NCI-H345 (cell line): ENCODE data around the gene POLR3B.
"Not testable (repeated sequence)": the region's sequence is repeated elsewhere in the genome, so short reads cannot be mapped to it uniquely, and the experiment has no call there.

Experiments
- DNase-seq: peaks from one replicate; lab custom pipeline; 2025; lab: John Stamatoyannopoulos, UW

POLR3B gene

DNA sequence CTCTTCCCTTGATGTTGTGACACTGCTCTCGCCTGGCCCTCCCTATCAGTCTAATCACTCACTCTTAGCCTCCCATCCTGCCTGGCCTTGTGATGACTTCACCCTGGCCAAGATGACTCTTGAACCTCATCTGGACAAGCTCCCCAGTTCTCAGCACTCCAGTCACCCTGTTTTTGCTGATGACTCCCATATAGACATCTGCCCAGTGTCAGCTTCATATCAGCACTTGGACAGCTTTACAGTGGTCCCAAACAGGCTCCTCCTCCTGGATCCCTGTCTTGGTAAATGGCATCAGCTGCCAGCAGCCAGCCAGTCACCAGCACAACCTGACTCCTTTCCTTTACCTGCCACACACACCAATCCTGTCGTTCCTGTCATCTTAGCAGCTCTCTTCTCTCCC is 104.2 kb downstream of the POLR3B start:
- DNase-seq: no peak

DNA sequence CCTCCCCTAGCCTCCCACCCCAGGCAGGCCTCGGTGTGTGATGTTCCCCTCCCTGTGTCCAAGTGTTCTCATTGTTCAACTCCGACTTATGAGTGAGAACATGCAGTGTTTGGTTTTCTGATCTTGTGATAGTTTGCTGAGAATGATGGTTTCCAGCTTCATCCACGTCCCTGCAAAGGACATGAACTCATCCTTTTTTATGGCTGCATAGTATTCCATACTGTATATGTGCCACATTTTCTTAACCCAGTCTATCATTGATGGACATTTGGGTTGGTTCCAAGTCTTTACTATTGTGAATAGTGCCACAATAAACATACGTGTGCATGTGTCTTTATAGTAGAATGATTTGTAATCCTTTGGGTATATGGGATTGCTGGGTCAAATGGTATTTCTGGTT is 108.1 kb downstream of the POLR3B start:
- DNase-seq: not testable (repeated sequence)

DNA sequence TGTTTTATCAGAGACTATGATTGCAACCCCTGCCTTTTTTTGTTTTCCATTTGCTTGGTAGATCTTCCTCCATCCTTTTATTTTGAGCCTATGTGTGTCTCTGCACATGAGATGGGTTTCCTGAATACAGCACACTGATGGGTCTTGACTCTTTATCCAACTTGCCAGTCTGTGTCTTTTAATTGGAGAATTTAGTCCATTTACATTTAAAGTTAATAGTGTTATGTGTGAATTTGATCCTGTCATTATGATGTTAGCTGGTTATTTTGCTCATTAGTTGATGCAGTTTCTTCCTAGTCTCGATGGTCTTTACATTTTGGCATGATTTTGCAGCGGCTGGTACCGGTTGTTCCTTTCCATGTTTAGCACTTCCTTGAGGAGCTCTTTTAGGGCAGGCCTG is 118.1 kb downstream of the POLR3B start:
- not testable (repeated sequence) for DNase-seq

DNA sequence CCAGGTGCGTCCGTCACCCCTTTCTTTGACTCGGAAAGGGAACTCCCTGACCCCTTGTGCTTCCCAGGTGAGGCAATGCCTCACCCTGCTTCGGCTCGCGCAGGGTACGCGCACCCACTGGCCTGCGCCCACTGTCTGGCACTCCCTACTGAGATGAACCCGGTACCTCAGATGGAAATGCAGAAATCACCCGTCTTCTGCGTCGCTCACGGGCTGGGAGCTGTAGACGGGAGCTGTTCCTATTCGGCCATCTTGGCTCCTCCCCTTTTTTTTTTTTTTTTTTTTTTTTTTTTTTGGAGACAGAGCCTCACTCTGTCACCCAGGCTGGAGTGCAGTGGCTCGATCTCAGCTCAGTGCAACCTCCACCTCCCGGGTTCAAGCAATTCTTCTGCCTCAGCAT is 120.1 kb downstream of the POLR3B start:
- not testable (repeated sequence) for DNase-seq

DNA sequence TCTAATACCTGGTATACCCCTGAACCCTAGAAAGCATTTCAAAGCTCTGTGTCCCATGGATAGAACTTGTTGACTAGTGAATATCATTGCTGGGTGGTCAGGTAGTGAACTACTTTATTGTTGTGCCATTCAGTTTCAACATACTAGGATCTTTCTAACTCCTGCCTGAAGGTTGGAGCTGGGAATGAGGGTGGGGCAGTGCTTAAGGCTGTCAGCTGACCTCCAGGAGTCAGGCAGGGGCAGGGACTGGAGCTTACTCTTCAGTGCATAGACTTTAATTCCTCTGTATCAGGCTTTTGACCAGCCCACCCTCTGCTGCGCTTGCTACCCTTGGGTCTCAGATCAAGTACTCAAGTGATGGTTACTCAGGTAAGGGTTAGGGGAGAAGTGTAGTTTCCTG is 122.7 kb downstream of the POLR3B start:
- no peak for DNase-seq

DNA sequence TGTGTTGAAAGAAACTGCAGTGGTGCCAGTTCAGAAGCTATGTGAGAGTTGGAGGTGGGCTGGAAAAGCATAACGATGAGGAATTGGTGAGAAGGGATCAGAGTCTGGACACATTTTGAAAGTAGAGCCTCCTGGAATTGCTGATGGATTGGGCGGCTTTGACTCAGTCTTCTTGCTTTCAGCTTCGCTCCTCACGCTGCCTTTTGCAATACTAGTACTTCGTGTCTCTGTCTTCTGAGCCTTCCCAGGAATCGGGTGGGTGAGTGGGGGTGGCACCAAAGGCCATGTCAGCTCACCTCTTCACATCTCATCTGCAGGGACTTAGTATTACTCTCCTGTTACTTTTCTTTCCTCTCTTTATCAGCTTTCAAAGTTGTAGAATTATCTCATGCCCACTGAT is 123.7 kb downstream of the POLR3B start:
- no peak for DNase-seq

DNA sequence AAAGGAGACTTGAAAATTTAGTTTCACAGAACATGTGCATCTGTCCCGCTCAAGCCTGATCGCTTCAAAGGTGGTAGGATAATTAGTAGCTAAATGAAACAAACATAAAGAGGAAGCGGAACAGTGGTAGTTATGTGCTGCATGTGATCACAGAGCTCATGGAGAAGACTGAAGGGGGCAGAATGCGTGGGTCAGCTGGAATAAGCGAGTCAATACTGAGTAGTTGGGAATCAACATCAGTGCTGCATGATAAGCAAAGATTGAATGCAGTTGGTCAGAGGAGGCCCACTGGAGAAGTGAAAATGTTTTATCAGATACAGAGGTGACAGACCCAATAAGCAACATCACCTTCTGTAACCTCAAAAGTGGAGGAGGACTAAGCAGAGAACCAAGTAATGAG is 130.1 kb downstream of the POLR3B start:
- DNase-seq: no peak

DNA sequence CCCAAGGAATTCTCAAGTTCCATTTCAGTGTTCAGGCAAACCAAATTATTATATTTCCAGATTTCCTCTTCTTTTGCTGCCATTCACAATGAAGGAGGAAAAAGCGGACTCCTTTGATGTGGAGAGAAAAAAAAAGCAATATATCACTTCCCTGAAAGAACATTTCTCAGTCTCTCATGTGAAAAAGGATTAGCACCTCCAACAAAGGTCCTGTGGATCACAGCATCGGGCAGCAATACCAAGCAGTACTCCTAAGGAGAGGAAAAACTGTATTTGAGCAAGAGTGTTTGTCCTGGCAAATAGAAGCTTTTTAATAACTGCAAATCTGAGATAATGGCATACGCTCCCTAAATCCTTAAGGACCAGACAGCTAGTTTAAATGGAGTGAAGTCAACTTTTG is 131.3 kb downstream of the POLR3B start:
- no peak for DNase-seq

DNA sequence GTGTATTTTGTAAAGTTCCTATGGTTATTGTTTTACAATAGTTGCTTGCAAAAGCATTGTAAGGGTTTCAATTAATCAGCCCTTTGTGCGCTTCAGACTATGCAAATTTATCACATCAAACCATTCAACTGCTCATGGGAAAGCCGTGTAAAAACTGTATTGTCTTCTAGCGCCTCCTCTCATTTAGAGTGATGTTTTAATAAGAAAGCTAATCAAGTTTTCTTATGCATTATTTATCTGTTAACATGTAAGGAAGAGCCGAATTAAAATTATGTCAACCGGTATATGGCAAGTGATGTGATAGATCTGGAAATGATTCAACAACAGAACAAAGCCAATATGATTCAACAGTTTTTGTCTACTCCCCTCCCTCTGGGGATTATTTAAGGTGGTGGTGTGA is 132.7 kb downstream of the POLR3B start:
- DNase-seq: no peak

DNA sequence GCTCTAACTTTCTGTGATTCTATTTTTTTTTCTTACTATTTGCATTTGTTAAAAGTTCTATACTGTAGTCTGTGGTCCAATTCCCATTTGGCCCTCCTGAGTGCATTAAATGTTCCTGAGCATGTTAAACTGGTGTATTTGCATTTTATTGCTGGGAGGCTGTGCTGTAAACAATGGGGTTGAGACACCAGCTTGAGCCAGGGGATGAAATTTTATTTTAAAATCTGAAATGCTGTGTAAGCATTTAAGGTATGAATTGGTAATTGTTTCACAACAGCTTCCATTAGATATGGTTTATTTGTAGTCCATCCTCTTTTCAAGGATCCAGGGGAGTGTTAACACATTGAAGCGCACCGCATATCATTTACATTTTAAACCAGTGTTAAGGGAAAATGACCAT is 135.3 kb downstream of the POLR3B start:
- DNase-seq: no peak

DNA sequence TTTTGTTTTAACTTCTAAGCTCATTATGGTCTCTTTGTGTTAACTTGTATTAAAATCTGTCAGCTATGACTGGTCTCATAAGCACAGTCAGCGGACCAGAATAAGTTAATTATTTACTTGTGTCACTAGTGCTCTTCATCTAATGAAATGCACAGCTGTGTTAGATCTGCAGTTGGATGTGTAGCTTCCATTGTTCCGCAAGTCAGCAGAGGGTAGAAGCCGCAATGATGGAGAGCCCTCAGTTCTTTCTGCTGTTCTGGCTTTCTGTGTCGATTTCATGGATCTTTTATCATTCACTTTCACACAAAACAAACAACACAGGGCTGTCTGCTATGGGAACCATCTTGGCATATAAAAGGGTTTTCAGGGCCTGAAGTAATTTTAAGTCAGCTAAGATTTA is 136.0 kb downstream of the POLR3B start:
- peak; percentile 84 for DNase-seq

DNA sequence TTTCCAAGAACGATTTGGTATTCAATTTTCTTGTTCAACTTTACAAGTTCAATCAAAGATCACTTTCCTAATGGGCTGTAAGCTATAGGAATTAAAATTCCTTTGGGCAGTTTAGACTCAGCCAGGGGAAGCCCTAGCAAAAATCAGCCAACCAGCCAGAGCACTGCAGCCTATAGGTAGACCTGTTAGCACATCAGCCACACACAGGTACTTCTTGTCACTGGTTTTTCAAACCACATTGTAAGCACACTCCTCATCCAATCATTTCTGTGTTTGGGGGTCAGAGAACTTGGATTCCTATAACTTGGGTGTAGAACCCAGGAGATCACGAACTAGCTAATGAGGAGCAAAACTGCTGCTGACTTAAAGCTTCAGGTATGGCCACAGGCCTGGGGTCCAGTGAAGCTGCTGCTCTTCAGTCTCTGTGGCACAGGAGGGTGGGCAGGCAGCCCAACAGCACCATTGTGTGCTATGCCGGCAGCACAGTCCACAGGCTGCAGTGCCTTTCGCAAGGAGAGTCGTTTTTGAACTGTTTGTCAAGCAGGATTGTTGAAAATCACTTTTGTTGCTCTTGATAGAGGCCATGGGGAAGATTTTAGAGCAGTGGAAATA is 137.9 kb downstream of the POLR3B start:
- no peak for DNase-seq

DNA sequence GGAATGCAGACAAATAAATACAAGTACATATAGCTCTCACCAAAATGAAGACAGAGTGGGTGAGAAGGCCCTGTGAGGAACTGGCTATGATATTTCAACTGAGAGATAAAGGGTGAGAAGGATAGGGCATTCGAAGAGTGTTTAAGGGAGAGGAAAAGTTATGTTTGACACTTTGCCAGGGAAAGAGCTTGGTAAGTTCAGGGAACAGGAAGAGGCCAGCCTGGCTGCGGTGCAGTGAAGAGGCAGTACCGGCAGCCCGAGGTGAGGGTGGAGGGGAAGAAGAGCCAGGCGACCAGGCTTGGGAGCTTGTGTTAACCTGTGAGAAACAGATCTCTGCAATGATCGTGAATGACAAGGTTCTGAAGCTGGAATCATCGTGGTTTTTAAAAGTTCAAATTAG is 140.5 kb downstream of the POLR3B start:
- DNase-seq: no peak

DNA sequence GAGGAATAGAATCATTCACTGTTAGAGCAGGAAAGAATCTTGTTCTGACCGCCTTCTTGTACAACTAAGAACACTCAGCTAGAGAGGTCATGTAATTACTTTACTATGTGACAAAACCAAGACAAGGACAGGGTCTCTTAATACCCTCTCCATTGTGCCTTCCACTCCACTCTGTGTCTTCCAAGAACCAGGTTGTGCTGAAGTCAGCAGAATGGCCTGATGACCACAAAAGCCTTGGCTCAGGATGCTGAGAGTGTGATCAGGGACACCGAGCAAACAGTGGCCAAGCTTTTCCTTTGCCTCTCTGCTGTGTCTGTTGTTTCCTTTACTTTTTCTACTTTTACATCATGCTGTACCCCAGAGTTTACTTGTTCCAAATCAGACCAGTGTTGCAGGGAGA is 142.1 kb downstream of the POLR3B start:
- no peak for DNase-seq

DNA sequence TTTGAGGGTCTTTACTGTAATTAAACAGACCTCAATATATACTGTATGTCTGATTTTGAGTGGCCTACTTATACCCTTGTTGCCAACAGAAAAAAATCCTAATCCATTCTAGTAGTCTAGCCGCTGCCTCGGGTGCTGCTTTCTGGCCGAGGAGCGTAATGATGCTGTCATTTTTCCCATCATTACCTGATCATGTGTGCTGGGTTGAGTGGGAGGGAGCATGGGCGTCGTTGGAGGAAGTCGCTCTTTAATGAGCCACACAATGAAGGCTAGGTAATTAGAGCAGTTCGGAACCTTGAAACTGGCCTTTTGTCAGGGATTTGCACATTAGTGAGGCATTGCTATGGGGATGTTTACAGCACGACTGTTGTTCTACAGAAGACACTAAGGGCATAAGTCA is 149.1 kb downstream of the POLR3B start:
- no peak for DNase-seq

DNA sequence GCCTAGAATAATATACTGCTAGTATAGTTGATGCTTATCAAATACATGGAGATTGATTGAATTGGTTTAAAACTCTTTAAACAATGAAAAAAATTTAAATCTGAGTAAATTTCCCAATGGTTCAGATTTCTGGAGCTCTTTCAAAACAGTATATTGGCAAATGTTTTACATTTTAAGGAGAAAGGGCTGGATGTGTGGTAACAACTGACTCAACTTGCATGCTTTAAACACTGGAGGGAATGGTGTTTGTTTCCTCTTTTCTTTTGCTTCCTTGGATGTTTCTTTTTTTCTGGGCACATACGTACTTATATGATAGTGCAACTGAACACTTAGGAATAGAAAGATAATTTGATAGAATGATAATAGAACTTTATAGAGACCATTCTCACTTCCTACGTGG is 151.4 kb downstream of the POLR3B start:
- DNase-seq: no peak

DNA sequence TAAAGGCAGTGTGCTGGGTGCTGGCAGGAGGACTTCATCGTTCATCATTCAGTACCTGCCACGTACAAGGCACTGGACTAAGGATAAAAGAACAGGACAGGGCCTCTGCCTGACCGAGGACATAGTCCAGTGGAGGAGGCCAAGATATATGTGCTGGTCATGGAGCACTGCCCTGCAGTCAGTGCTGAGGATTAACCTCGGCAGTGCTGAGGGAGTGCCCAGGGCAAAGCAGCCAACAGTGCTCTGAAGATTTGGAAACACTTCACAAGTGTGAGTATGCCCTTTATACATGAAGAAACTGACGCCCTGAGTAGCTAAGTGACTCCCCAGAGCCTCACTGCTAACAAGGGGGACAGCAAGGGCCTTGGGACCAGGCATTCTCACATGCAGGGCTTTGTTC is 153.8 kb downstream of the POLR3B start:
- no peak for DNase-seq

DNA sequence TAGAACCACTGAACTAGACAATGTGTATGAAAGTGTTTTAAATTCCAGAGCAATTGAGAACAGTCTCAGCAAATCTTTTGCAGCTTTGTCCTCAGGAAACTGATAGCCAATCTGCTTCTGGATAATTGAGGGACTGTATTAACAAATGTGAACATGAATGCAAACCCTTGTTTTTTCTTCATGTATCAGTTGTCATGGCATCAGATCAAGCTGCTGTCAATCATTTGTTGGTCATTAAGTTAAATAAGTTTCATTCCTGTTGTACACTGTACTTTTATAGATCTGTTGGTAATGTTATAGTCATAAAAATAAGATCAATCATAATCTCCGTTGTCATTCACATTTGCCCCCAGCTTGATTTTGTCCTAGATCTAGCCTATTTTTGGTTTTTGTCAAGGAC is 159.8 kb downstream of the POLR3B start:
- DNase-seq: no peak

DNA sequence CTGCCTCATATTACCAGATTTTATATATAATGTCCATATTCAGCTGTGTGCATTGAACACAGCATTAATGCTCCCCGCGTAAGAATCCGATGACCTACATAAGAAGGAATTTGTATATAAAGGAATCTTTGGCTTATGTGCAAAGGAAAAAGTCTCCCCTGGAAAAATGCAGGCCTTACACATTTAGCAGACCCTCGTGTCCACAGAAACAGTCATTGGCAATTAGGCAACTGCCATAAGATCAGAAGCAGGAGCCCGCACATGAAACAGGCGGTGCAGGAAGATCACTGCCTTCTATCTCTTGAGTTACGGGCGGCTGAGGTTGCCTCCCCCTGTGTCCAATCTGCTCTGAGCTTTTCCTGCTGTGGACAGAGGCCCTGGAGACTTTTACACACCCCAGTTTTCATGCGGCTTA is 162.1 kb downstream of the POLR3B start:
- DNase-seq: no peak

DNA sequence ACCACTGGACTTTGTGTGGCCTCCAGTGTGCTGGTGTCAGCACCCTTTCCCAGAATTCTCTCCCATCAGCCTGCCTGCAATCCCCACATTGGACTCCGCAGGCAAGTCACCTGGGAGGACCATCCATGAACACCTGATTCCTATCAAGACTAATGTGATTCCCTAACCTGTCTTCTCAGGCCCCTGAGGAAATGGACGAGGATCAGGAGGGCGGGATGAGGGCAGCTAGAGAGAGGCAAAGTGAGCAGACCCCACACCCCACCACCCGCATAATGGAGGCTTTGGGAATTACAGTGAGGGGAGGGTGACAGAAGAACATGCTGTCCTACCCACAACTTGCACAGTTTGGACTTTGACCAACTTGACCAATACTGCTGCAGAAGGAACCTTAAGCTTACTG is 164.4 kb downstream of the POLR3B start:
- DNase-seq: no peak

DNA sequence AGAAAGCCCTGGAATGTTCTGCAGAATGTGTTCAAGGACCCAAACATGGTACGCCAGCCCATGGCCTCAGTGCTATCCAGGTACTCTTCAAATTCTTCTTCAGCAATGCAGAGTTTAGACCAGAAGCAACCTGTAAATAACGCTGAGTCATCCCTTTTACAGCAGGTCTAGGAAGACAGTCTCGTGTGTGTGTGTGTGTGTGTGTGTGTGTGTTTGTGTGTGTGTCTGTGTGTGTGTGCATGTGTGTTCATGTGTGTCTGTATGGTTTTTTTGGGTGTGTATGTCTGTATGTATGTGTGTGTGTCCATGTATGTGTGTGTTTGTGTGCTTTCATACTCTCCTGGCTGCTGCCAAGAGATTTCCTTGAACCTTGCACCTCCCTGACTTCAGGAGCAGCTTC is 165.2 kb downstream of the POLR3B start:
- DNase-seq: no peak

DNA sequence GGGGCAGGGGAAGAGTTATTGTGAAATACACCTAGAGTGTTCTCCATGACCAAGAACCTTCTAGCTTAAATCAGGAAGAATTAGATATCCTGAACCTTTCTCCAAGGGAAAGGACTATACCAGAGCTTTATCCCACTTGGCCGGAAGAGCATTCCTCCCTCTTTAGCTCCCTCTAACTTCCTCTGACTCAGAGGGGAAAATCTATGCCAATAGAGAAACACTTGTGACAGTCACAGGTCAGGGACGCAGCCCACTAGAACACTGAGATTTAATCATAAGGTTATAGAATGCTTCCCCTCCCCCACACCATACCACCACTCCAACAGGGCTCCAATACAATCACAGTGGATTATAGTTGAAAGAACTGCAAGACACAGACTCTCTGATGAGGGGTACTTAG is 169.8 kb downstream of the POLR3B start:
- no peak for DNase-seq

DNA sequence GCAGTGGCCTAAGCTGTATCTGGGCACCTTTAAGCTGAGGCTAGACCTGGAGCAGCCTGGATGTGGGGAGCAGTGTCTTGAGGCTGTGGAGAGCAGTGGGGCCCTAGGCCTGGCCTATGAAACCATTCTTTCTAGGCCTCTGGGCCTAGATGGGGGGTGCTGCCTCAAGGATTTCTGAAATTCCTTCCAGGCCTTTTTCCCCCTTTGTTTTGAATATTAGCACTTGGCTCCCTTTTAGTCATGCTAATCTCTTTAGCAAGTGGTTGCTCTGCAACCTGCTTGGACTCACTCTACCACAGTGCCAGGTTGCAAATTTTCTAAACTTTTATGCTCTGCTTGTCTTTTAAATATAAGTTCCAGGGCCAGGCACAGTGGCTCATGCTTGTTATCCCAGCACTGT is 183.7 kb downstream of the POLR3B start:
- DNase-seq: no peak

DNA sequence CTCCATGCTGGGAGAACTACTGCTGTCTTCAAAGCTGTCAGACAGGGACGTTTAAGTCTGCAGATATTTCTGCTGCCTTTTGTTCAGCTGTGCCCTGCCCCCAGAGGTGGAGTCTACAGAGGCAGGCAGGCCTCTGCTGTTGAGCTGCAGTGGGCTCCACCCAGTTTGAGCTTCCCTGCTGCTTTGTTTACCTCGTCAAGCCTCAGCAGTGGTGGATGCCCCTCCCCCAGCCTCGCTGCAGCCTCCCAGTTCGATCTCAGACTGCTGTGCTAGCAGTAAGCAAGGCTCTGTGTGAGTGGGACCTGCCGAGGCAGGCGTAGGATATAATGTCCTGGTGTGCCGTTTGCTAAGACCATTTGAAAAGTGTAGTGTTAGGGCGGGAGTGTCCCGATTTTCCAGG is 193.9 kb downstream of the POLR3B start:
- no peak for DNase-seq

DNA sequence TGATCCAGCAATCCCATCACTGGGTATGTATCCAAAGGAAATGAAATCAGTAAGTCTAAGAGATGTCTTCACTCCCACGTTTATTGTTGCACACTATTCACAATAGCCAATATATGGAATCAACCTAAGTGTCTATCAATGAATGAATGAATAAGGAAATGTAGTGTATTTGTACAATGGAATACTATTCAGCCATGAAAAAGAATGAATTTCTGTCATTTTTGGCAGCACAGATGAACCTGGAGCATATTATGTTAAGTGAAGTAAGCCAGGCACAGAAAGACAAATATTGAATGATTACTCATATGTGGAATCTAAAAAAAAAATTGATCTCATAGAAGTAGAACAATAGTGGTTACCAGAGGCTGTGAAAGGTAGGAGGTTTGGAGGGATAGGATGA is 194.7 kb downstream of the POLR3B start:
- no peak for DNase-seq
